Activated CD4-positive, CD25-positive, alpha-beta regulatory T cell treated with anti-CD3 and anti-CD28 coated beads, Interleukin-2, amount 50 U/mL, for 24 hours (primary cell): Measurements from ENCODE around the gene SLC25A45.
A peak's percentile ranks its signal among the peaks of the same experiment; 100 is the strongest.
"Not testable (repeated sequence)": the region's sequence is repeated elsewhere in the genome, so short reads cannot be mapped to it uniquely, and the experiment has no call there.

Source experiments
- ATAC-seq, 2 donors: fragments of 150-1000 bp; cut with Tn5 transposase; one replicate each; pipeline ENCODE4 v1.10.0; 2021; ENCODE audit warnings: mild to moderate bottlenecking in 1 of 2, moderate library complexity in 1 of 2

Gene SLC25A45

DNA sequence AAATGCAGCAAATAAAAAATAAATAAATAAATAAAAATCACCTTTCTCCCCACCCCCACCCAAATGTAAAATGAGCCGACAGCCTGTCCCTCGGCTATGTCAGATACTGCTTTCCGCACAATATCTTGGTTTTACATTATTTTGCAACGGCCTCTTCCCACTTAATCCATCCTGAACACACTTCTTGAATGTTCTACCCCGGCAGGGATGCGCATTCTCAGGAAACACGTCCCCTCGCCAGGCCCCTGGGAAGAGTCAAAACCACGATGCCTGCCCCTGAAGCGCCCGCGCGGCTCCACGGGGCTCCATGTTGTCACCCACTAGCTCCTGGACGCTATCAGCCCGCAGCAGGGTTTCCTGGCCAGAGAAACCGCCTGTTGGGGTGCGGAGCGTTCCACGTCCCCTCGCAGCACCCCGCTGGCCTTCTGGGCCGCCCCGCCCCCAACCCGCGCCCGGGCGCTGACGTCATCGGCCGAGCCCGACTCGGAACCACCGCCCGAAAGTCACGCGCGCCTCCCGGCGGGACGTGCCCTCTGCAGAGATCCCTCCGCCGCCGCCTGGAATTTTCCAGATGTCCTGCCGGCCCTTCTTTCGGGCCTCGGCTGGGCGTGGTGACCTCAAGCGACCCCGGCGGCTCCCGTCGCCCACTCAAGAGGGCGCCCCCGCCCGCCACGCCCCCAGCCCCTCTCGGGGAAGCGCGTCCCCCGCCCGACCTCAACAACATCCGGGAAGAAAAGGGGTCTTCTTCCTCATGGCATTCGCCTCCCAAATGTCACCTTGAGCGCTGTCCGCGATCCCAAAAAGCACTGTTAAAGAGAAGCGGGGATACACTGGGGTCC, 39.6 kb upstream of the SLC25A45 start:
- ATAC-seq = peak; percentile 0 to 1

DNA sequence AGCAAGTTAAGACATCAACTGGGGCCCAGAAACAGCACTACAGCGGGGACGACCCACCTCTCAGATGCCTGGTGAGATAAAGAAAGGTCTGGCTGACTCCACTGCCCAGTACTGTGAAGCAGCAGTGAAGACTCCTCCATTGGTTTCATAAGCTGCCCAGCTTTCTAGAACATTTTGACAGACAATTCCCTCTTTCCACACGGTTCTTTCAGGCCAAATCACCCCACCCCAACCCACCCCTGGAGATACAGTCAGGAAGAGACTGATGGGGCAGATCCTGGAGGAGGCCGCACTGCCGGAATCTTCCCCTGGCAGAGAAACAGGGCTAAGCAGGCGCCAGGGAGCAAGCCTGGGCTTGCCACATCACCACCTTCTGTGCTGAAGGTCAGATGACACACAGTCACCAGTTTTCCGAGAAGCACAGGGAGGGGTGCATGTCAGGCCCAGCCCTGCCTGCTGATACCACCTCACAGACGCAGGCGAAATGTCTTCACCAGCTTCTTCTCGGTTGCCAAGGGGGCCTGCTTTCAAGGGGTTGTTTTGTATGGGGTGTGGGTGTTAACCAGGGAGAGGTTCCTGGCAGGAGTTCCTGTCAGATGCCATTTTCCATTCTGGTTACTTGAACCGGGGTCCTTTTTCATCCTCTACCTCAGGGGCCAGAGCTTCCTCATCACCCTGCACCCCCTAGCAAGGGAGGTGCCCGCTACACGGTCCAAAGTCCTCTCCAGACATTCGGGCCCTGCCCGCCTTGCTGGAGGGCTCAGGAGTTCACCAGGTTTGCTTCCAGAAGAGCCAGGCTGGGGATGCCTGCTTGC, 38.7 kb upstream of the SLC25A45 start:
- peak; percentile 47 to 50 for ATAC-seq

DNA sequence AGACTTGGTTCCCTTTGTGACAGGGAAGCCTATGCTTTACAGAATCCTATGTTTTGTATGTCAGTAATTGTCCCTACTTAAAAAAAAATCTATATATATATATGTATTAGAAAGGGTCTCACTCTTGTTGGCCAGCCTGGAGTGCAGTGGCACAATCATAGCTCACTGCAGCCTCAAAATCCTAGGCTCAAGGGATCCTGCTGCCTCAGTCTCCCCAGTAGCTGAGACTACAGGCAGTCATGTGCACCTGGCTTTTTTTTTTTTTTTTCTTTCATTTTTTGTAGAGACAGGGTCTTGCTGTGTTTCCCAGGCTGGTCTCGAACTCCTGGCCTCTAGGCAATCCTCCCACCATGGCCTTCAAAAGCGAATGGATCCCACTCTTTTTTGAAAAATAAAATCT, 38.1 kb upstream of the SLC25A45 start:
- no peak for ATAC-seq

DNA sequence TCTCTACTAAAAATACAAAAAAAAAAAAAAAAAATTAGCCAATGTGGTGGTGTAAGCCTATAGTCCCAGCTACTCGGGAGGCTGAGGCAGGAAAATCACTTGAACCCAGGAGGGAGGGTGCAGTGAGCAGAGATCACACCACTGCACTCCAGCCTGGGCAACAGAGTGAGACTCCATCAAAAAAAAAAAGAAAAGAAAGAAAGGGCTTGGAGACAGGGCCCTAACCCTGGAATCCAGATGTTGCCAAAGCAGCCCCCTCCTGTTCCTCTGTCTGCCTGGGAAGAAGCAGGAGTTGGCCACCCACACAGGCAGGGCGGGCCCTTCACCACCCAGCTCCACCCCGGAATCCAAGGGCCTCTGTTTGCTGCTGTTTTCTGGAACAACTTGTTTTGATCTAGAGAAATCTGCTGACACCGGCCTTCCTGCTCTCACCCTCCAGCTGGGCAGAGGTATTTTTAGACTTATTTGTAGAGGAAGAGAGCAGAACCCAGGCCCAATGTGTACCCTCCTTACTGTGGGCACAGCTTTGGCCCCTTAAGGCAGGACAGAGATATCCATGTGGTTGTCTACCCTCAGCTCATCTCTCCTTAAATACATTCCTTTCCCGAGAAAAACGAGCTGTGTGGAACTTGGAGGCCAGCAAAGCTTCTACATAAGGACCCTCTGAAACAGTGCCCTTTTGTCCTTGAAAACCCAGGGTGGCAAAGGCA, 37.5 kb upstream of the SLC25A45 start:
- ATAC-seq = no peak

DNA sequence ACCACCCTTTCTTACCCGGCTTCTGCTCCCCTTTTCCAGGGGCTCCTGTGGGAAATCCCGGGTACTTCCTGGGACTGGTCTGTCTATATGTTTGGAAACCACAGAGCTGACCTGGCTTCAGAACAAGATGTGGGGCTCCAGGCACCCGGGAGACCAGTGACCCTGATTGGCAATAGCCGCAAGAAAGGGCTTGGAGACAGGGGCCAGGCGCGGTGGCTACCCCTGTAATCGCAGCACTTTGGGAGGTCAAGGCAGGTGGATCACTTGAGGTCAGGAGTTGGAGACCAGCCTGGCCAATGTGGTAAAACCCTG, 37.0 kb upstream of the SLC25A45 start:
- no peak for ATAC-seq

DNA sequence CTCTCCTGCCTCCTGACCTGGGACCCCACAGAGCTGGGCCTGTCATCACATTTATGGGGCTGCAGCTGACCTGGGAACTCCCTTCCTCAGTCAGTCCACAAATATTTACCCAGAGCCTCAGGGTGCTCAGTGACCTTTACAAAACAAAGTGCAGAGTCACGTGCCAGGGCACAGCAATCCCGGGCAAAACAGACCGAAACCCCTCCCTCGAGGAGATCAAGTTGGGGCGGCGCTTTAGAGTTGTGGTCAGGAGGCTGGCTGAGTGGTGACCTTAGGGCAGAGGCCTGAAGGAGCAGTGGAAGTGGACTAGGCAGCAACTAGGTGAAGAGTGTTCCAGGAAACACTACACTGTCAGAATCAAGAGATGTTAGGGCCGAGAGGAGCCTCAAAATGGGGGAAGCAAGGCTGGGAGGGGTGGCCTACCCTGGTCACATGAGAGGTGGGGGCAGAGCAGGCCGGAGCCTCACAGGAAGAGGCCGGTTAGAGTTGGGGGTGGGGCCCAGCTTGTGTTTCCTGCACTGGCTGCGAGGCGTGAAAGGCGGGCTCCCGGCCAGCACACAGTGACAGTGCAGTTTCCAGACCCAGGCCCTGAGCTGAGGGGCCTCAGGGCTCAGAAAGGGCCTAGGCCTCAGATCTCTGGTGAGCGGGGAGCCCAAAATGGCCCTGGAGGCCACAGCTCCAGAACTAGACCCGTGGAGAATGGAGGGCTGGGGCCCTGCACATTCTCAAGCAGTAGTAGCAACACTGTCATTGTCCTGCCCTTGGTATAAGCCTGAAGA, 36.4 kb upstream of the SLC25A45 start:
- ATAC-seq = peak; percentile 52 to 54

DNA sequence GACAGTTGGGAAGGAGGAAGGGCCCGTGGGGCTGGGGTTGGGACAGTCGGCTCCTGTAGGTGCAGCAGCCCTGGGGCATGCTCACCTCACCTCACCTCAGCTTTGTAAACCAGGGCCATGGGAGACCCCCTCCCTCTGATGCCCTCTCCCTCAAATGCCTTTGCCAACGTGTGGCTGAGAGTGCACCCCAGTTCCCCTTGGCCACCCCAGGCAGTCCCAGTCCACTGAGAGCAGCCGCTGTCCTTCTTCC, 35.9 kb upstream of the SLC25A45 start:
- ATAC-seq = no peak

DNA sequence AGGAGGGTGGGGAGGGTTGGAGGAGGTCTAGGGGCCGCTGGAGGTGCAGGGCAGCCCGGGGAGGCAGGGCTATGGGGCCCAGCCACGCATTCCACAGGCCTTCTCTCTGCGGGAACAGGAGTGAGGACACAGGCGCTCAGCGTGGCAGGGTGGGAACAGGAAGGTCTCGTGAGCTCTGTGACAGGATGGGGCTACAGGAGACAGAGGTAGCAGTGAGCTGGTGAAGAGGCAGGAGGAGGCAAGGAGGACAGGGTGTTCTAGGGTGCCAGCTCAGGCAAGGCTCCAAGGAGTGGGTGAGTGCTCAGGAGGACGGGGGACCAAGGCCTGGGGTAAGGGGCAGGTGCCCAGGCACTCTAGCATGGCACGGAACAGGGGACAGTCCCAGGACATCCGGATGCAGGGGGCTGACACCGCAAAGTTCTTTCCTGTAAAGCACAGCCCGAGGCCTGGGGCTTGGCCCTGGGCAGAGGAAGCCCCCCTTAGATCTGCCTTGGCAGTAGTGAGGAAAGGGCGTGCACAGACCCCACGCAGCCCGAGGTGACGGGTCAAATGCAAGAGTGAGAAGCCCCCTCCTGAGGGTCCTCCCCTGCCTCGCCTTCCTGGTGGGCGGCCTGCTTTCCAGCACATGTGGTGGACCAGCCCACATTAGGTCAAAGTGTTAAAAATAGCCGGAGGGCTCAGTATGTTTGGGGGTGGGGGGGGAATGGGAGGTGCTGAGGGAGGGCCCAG, 35.4 kb upstream of the SLC25A45 start:
- ATAC-seq = no peak

DNA sequence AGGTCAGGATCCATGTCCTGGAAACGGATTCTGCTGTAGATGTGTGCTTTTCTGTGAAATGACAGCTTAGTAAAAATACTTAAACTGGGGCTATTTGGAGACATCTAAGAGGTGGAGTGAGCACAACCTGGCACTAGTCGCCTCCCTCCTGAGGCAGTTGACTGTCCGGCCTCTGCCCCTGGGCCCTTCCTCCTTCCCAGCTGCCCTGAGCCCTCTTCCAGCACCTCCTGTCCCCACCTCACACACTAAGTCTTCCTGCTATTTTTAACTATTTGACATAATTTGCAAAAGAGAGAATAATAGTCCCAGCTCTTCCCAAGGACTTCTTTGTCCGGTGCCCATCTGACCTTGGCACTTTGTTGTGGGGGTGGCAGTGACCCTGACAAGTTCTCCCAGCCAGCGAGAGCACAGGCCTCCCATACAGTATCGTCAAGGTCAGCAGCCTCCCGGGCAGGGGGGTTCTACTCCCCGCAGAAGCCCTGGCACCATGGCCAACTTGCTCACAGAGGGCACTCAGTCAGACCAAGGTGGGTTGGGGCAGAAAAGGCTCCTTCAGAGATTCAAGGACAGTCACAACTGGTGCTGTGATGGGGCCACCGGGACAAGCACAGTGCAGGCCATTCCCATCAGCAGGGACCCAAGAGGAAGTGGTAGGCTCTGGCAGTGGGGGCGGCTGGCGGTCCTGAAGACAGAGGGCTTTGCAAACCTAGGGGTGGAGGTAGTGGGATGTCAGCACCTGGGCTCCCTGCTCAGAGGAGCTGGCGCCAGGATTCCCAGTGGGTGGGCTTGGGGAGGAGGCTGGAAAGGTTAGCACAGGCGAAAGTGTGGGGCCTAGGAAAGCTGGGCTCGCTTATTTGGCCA, 34.6 kb upstream of the SLC25A45 start:
- no peak for ATAC-seq

DNA sequence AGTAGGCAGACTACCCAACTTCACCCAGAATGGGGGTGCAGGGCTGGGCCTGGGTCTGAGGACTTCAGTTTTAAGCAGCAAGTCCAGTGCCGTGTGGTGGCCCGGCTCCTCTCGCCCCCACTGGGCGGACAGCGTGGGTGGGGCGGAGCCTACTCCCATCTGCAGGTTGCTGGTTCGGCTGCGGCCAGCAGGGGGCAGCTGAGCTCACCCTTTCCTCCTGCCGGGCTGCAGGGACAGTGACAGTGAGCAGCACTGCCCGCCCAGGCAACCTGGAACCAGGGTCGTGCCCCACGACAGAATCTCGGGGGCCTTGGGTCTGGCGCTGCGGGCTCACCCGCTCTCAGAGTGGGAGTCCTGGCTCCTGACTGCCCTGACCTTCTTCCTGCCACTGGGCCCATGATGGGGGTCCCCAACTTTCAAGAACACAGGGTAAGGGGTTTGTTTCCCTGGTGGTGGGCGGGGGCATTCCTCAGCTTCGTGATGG, 33.9 kb upstream of the SLC25A45 start:
- peak; percentile 39 to 44 for ATAC-seq

DNA sequence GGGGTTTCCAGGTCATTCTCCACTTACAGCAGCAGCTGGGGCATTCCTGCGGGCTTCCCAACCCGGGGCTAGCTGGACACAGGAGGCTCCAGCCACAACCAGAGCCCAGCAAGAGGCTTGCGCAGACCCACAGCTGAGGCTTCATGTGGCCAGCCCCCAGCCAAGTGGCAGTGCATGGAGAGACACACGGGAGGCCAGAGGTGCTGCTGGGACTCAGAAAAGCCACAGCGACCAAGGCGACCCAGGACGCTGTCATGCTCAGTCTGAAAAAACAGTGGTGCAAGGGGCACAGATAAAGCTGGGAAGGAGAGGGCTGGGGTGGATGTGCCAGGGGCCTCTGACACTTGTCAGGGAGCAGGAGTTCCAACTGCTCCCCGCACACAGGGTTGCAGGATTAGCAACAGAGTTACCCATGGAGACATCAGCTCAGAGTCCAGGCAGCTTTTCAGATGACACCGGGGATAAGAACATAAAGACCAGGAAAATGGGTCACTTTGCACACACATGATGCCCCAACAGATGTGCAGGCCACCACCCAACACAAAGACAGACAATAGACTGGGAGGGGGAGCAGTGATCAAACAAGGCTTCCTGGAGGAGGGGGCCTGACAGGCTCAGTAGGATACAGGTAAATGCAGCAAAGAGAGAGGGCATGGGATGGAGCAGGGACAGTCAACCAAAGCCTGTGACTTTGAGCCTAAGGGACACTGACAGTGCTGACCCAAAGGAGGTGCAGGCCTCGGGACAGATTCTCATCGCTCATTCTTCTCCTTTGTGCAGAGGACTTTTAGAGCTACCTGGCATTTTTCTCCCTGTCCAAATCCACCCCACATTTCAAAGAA, 33.3 kb upstream of the SLC25A45 start:
- no peak for ATAC-seq

DNA sequence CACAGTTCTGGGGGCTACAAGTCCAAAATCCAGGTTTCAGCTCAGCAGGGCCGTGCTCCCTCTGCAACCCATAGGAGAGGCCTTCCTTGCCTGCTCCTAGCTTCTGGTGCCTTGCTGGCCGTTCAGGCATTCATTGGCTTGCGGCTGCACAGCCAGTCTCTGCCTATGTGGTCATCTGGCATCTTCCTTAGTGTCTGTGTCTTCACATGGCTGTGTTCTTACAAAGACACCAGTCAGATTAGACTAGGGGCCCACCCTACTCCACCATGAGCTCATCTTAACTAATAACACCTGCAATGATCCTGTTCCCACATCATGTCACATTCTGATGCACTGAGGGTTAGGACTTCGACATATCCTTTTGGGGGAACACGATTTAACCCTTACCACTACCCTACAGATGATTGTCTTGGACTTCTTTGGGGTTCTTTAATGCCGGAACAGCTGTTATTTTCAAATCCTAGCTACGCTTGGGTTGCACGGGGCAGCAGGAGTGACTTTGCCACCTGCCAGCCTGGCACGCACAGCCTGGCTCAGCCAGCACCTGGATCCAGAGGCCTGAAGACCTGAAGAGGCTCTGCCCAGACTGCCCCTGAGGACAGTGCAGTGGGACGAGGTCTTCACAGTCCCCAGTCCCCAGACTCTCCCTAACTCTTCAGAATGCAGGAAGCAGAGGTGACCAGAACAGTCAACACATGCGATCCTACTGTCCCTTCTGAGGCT, 32.5 kb upstream of the SLC25A45 start:
- no peak for ATAC-seq

DNA sequence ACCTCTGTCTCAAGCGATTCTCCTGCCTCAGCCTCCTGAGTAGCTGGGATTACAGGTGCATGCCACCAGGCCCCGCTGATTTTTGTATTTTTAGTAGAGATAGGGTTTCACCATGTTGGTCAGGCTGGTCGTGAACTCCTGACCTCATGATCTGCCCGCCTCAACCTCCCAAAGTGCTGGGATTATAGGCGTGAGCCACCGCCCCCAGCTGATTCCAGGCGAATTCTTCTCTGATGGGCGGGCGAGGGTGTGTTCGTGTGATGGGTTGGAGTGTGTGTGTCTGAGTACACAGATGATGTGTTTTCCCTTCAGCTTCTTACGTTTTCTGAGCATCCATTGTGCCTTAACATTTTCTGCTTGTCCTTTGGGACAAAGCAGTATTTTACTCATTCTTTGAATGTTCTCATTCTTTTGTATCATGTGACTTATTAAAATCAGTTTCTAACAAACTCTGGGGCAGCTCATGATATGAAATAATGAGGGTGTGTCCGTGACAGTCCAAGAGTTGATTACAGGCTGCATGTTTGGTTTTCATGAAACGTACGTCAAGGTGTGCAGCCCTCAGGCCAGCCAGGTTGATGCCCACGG, 30.7 kb upstream of the SLC25A45 start:
- ATAC-seq = not testable (repeated sequence)

DNA sequence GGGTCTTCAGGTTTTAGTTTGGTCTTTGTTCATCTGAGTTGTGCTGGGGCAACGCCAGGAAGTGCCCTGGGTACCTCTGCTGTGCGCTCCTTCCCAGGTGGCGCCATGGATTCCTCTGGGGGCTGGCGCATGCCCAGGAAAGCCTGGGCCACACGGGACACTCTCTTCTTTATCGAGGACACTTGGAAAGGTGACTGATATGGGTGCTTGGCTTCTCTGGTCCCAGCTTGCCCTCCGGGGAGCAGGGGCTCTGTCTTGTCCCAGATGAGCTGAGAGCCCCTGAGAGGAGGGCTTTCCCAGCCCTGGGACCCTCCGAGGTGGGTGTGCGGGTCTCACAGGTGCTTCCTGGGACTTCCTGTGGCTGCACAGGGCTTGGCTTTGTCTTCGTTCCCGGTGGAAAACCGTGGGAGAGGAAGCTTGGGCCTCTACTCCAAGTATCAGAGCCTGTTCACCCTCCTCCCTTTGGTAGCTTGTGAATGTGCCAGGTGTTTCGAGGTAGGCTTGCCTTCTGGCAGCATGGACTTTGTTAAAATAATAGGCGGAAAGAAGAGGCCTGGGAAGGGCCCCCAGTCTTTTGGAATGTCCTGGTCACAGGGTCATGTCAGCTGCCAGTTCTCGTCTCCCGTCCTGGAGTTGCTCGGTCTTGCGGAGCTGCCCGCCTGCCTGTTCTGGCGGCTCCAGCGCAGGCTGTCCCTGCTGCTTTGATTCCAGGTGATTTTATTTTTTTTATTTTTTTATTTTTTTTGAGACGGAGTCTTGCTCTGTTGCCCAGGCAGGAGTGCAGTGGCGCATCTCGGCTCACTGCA, 30.0 kb upstream of the SLC25A45 start:
- no peak for ATAC-seq

DNA sequence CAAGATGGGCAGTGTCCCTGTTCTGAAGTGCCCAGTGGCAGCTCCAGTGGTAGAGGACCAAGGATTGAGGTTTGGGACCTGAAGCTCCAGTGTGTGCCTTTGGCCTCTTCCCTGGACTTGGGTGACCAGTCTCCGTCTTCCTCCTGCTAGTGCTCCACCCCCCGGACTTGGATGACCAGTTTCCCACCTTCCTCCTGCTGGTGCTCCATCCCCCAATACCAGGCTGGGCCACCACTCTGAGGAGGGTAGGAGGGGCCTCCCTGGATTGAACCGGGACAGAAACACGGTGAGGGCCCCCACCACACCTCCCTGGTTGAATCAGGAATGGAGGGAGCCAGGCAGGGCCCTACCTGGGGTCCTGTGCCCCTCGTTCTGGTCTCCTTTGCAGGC, 29.2 kb upstream of the SLC25A45 start:
- ATAC-seq = no peak

DNA sequence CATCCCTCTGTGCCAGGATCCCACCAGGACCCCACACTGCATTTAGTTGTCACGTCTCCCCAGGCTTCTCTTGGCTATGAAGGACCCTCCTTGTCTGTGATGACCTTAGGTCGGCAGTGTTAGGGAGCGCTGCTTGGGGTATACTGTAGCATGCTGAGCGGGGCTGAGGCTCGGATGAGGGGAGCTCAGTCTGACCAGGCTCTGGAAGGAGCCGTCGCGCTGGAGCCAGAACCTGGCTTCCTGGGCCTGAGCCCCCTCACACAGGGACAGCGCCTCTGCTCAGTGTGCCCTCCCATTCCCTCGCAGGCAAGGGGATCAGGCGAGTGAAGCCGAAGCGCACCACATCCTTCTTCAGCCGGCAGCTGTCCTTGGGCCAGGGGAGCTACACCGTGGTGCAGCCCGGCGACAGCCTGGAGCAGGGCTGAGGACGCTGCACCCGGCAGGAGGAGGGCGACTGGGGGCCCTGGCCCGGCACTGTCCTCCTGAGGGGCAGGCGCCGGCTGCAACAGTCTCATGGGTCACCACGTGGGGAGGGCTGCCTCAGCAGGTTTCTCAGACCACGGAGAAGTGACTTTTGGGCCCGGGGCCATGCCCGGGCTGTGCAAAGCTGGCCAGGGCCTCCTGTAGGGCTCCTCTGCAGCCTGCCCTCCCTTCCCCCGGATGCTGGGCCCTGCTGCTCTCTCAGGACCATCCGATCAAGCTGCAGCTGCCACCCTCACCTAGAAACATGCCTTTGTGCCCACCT, 28.7 kb upstream of the SLC25A45 start:
- ATAC-seq = no peak

DNA sequence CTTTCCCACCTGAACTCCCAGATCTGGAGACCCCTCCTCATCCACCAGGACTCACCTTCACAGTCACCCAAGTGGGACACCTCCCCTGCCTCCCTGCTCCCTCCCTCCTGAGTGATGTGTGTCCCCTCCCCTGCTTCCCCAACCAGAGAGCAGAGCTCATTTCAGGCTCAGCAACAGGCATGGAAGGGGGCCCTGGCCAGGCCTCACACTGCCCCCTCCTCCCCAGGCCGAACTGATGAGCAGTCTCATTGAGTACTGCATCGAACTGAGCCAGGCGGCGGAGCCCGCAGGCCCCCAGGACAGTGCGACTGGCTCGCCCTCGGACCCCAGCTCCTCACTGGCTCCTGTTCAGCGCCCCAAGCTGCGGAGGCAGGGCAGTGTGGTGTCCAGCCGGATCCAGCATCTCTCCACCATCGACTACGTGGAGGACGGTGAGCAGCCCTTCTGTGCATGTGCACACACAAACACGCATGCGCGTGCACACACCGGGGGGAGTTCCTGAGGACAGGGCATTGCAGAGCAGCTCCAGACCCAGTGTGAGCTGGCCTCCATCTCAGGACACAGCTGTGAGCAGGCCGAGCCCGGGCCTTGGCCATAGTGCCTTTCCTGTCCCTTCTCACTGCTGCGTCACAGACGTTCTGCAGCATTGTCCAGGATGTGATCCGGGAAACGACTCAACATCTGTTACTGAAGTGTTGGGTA, 22.3 kb upstream of the SLC25A45 start:
- ATAC-seq = no peak
